ENCODE data around the gene LSM14A. TPM values are rescaled to one million over a fixed set of nuclear protein-coding genes. Genes with fewer than 3 reads are reported as not detected.
A peak's percentile ranks its signal among the peaks of the same experiment; 100 is the strongest.
"Not testable (repeated sequence)": the region's sequence is repeated elsewhere in the genome, so short reads cannot be mapped to it uniquely, and the experiment has no call there.

The LSM14A gene
- total RNA-seq, 4 donors from 2014 or later, result 88.2 to 152 (median 127) TPM

- TF ChIP-seq CTCF (IDR thresholded peaks at IDR 0.05), result no peak
- no peak for TF ChIP-seq POLR2A (IDR thresholded peaks at IDR 0.05)
- no peaks in the 10 kb centered on the region for H3K4me1 ChIP-seq
Measured at GRCh38 chr19:34244611-34245299, 72.5 kb downstream of the LSM14A start.

DNA sequence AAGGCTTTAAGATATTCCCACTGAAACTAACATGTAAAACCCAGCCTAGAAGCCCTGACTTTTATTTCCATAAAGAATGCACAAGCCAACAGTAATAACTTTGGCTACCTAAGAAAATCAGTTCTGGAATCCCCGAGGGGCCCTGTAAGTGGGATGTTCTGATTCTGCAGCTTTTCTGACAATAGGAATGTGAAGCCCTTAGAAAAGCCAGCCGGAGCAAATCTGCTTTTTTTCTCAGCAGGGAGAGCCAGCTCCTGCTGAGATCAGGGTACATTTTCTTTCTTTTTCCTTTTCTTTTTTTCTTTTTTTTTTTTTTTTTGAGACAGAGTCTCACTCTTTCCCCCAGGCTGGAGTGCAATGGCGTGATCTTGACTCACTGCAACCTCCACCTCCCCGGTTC lies 74.0 kb downstream of the LSM14A start:
- Histone ChIP-seq H3K27ac (no peak overlapping the region), H3K9me3 (no peaks in the 10 kb centered on the region), H3K4me1 (no peaks in the 10 kb centered on the region), H3K27me3 (no peaks in the 10 kb centered on the region), H3K36me3 (no peaks in the 10 kb centered on the region), H3K4me3 (no peak overlapping the region)
- TF ChIP-seq POLR2A (IDR thresholded peaks at IDR 0.05), result no peak
- no peak for TF ChIP-seq CTCF (IDR thresholded peaks at IDR 0.05)
- DNase-seq, result no peak

More at GRCh38 chr19:34244611-34245299, 72.5 kb downstream of the LSM14A start:
- Histone ChIP-seq H3K36me3 (no peaks in the 10 kb centered on the region), H3K9me3 (no peaks in the 10 kb centered on the region), H3K4me3 (no peak overlapping the region), H3K27me3 (no peaks in the 10 kb centered on the region), H3K27ac (no peak overlapping the region)
- DNase-seq, result no peak

DNA sequence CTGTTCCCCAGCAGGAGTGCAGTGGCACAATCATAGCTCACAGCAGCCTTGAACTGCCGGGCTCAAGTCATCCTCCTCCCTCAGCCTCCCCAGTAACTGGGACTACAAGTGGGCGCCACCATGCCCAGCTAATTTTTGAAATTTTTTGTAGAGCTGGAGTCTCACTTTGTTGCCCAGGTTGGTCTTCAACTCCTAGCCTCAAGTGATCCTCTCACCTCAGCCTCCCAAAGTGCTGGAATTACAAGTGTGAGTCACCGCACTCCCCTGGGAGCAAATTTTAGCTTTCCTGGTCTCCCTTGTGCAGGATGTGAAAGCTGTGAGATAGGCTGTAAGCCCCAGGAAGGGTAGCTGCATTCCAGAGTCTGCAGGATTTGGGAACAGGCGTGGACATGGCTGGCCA lies 76.6 kb downstream of the LSM14A start:
- Histone ChIP-seq H3K27ac (no peak overlapping the region), H3K27me3 (no peaks in the 10 kb centered on the region), H3K4me3 (no peak overlapping the region), H3K4me1 (peaks cover 0 to 5% (median 2%) of the 10 kb centered on the region in 4 donors), H3K9me3 (no peaks in the 10 kb centered on the region), H3K36me3 (no peaks in the 10 kb centered on the region)
- TF ChIP-seq CTCF (IDR thresholded peaks at IDR 0.05), result no peak
- no peak for TF ChIP-seq POLR2A (IDR thresholded peaks at IDR 0.05)
- peak in 1 of 3 donors; percentile 26 for DNase-seq

DNA sequence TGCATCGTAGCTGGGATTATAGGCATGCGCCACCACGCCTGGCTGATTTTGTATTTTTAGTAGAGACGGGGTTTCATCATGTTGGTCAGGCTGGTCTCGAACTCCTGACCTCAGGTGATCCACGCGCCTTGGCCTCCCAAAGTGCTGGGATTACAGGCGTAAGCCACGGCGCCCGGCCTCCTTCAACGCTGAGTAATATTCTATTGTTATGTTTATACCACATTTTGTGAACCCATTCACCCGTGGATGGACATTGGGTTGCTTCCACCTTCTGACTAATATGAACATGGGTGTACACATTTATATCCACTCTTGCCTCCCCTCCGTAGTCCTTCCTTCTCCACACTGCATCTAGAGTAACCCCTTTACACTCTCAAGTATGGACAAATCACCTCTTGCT lies 80.9 kb downstream of the LSM14A start:
- not testable (repeated sequence) for H3K27me3 ChIP-seq, H3K4me3 ChIP-seq, H3K9me3 ChIP-seq

DNA sequence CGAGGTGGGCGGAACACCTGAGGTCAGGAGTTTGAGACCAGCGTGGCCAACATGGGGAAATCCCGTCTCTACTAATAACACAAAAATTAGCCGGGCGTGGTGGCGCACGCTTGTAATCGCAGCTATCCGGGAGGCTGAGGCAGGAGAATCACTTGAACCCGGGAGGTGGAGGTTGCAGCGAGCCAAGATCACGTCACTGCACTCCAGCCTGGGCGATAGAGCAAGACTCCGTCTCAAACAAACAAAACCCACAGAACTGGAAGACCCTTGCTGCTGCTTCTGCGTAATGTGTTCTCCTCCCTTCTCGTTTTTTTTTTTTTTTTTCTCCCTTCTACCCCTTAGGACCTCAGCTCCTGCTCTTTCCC lies 81.4 kb downstream of the LSM14A start:
- H3K4me1 ChIP-seq, result peaks cover 0 to 10% (median 2%) of the 10 kb centered on the region in 4 donors
- H3K9me3 ChIP-seq, H3K27me3 ChIP-seq, H3K36me3 ChIP-seq, DNase-seq: not testable (repeated sequence)
- peak overlapping the region; percentile 91 to 97 (median 95) for H3K27ac ChIP-seq
- peak overlapping the region; percentile 88 to 99 (median 94) for H3K4me3 ChIP-seq

More for the DNA sequence above, 80.9 kb downstream of the LSM14A start:
- Histone ChIP-seq H3K4me1 (peaks cover 0 to 10% (median 2%) of the 10 kb centered on the region in 4 donors), H3K27ac (peak overlapping the region in 1 of 4 donors; percentile 94)
- not testable (repeated sequence) for H3K36me3 ChIP-seq
- DNase-seq, result peak in 1 of 3 donors; percentile 44

DNA sequence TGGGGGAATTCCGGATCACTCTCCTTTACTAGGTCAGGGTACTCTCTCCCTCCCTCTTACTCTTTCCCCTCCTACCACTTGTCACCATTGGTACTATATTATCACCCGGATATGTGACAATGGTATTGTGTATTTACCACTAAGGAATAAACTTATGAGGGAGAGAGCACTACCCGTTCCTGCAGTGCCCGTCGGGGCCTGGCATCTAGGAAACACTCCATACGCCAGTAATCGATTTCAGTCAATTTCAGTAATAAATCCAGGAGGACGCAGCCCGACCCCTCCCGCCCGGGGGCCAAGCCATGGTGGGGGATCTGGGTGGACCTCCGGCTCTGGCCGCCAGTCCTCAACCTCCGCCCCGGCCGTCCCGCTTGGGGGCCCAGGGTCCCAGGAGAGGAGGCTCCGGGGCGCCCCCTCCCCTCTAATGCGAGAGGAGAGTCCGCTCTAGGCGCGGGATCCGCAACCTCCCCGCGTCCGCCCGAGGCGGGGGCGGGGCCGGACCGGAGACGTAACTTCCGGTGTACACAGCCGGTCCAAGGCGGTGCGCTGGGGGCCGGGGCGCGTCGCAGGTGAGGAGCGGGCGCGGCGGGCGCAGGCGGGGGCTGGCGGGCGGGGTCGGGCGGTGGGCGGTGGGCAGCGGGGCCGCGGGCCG lies 81.9 kb downstream of the LSM14A start, which contains the start of gene GARRE1:
GARRE1 (plus strand) TSS at position 509 of the 652 bp plus-strand sequence. CDS start 45,920 bp downstream, outside the sequence.
- peak within 1 kb of the TSS; percentile 91 to 97 (median 95) for H3K27ac ChIP-seq
- peak within 1 kb of the TSS; percentile 88 to 99 (median 94) for H3K4me3 ChIP-seq
- DNase-seq, result peak; percentile 88 to 96 (median 93)
- no peaks in the 10 kb centered on the region for H3K36me3 ChIP-seq
- no peaks in the 10 kb centered on the region for H3K27me3 ChIP-seq
- H3K4me1 ChIP-seq, result peaks cover 0 to 14% (median 2%) of the 10 kb centered on the region in 4 donors
- no peaks in the 10 kb centered on the region for H3K9me3 ChIP-seq
- TF ChIP-seq CTCF (IDR thresholded peaks at IDR 0.05), result no peak
- TF ChIP-seq POLR2A (IDR thresholded peaks at IDR 0.05), result peak; percentile 86 to 87

Data from Peyer's patch (tissue), 4 donors.